HG03565 (cell line): ENCODE measurements around the gene BCAS3.
"Not testable (repeated sequence)": the region's sequence is repeated elsewhere in the genome, so short reads cannot be mapped to it uniquely, and the experiment has no call there.

Source experiments
- ATAC-seq: cut with Tn5 transposase; IDR thresholded peaks from one replicate; pipeline ENCODE4 v1.9.1; 2021; ENCODE audit warnings: mild to moderate bottlenecking, moderate library complexity; ENCODE audit not compliant: unreplicated experiment

The BCAS3 gene

DNA sequence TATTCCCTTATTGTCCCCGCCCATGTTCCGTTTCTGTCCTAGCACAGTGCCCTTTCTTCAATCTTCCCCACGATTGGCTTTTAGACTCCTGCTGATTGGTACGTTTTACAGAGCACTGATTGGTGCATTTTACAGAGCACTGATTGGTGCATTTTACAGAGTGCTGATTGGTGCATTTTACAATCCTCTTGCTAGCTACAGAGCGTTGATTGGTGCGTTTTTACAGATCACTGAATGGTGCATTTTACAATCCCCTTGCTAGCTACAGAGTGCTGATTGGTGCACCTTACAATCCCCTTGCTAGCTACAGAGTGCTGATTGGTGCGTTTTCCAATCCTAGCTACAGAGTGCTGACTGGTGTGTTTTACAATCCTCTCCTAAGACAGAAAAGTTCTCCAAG lies 3.0 kb upstream of the BCAS3 start:
- ATAC-seq: not testable (repeated sequence)

DNA sequence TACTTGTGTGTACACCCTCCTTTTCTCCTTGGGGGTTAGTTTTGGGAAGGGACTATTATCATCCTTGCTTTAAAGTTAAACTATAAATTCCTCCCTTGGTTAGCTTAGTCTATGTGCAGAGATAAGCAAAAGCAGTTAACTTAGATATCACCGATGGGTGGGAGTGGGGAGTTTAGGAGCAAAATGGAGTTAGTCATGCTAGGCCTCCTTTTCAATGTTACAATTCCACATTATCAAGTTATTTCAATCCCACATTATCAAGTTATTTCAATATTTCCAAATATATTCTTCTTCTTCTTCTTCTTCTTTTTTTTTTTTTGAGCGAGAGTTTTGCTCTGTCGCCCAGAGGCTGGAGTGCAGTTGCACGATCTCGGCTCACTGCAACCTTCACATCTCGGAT lies 1.7 kb upstream of the BCAS3 start:
- no peak for ATAC-seq

GRCh38 chr17:60676758-60677307 lies 818 bp upstream of the BCAS3 start:
- no peak for ATAC-seq

GRCh38 chr17:60678118-60678444 lies 430 bp downstream of the BCAS3 start:
- no peak for ATAC-seq

DNA sequence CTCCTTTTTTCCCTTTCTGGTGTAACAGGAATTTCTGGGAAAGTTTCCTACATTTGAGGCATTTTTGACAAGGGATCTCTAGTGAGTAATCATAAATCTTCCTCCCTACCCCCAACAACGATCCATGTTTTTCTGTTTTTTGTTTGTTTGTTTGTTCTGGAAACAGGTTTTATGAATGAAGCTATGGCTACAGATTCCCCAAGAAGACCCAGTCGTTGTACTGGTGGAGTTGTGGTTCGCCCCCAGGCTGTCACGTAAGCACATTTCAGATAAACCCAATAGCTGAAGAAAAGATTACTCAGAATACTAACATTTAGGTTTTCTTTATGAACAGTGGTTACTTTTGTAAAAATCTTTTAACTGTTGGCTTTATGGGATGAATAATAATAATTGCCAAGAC lies 1.6 kb downstream of the BCAS3 start:
- ATAC-seq: no peak

DNA sequence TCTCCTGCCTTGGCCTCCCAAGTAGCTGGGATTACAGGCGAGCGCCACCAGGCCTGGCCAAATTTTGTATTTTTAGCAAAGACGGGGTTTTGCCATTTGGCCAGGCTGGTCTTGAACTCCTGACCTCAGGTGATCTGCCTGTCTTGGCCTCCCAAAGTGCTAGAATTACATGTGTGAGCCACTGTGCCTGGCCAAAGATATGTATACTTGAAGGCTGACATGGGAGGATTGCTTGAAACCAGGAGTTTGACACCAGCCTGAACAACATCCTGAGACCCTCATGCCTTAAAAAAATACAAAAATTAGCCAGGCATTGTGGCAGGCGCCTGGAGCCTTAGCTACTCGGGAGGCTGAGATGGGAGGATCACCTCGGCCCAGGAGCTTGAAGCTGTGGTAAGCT lies 3.1 kb downstream of the BCAS3 start:
- no peak for ATAC-seq

- ATAC-seq: no peak
Measured at GRCh38 chr17:60685437-60685836, 7.8 kb downstream of the BCAS3 start.

GRCh38 chr17:60695960-60696359 lies 18.3 kb downstream of the BCAS3 start:
- no peak for ATAC-seq

DNA sequence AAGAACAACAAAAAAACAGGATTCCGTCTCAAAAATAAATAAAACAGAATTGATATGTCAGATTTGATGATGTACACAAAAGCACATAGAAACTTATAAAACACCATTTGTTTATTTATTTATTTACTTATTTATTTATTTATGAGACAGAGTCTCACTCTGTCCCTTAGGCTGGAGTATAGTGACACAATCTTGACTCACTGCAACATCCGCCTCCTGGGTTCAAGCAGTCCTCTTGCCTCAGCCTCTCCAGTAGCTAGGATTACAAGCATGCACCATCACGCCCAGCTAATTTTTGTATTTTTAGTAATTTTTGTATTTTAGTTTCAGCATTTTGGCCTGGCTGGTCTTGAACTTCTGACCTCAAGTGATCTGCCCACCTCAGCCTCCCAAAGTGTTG lies 21.4 kb downstream of the BCAS3 start:
- no peak for ATAC-seq

DNA sequence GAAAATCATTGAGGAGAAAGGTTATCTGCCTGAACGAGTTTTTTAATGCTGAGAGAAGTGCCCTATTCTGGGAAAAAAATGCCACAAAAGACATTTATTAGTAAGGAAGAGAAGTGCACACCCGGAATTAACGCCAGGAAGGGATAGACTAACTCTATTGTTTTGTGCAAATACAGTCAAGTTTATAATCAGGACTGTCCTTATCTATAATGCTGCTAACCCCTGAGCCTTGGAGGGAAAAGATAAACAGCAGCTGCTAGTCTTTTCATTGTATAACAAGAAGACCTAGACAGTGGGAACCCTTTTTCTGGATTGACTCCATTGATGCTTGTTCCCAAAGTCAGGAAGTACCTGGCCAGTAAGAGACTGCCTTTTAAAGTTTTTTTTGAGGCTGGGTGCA lies 26.5 kb downstream of the BCAS3 start:
- ATAC-seq: no peak

DNA sequence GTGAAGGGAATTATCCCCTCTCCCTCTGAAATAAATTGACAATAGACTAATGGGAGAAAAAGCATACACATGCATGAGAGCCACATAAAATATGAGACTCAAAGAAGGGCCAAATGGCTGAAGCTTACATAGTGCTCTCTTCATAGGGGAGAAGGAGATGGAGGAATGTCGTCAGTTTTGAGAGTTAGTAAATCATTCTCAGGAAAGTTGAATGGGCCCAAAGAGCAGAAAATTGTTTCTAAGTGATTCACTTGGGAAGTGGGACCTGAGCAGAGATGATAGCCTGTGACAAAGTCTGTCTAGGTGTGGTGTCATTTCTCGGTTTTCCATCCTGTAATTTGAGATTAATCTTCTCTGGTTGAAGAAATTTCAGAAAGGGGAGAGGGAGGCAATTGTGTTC lies 35.0 kb downstream of the BCAS3 start:
- no peak for ATAC-seq

DNA sequence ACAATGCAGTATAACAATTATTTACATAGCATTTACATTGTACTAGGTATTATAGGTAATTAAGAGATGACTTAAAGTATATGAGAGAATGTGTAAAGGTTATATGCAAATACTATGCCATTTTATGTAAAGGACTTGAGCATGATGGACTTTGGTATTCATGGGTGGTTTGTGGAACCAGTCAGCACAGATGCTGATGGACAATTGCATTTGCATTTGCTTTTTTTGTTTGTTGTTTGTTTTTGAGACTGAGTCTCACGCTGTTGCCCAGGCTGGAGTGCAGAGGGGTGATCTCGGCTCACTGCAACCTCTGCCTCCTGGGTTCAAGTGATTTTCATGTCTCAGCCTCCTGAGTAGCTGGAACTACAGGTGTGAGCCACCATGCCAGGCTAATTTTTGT lies 36.0 kb downstream of the BCAS3 start:
- ATAC-seq: no peak

DNA sequence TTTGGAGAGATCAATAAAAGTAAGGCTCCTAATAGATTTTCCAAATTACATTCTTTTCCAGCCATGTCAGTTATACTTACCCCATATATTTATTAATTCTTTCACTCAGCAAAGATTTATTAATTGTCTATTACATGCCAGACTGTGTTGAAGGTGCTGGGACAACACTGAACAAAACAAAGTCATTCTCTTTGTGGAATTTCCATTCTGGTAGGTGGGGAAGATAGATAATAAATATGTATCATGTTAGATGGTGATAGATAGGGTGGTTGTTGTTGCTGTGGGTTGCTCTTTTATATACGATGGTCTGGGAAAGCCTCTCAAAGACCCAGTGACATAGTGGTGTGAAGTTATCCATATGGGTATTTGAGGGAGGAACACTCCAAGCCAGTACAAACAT lies 39.1 kb downstream of the BCAS3 start:
- no peak for ATAC-seq

DNA sequence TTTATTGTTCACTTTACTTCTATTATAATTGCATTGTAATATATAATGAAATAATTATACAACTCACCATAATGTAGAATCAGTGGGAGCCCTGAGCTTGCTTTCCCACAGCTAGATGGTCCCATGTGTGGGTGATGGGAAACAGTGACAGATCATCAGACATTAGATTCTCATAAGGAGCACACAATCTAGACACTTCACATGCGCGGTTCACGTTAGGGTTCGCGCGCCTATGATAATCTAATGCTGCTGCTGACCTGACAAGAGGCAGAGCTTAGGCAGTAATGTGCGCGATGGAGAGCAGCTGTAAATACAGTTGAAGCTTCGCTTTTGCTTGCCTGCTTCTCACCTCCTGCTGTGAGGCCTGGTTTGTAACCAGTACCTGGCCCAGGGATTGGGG lies 40.2 kb downstream of the BCAS3 start:
- ATAC-seq: no peak

DNA sequence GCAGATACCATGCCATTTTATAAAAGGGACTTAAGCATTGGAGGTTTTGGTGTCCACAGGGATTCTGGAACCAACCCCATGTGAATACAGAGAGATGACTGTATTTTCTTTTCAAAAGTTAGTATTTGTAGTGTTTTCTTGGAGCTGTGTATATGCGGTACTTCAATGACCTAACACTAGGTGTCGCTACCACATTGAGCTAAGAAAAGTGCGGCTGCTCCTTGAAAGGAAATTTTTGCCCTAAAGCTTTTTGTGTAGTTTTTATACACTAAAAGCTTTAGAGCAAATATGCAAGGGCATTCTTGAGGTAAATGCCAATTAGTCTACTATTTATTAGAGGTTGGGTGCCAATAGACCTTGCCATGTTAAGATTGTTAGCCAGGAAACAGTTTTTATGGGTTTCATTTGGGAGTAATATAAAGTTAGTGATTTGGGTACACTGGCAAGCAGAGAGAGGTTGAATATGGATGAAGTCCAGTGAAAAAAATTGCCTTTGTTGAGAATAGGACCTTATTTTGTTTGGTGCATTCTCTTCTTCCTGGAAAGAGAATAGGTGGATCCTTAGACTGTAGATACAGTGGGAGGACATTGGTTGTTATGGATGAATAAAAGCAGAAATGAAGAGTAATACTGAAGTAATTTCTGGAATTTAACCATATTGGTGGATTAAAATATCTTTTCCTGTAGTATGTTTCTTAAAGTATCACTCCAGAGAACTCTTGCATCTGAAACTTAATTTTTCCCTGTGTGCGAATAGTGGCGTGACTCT lies 43.3 kb downstream of the BCAS3 start:
- ATAC-seq: no peak

DNA sequence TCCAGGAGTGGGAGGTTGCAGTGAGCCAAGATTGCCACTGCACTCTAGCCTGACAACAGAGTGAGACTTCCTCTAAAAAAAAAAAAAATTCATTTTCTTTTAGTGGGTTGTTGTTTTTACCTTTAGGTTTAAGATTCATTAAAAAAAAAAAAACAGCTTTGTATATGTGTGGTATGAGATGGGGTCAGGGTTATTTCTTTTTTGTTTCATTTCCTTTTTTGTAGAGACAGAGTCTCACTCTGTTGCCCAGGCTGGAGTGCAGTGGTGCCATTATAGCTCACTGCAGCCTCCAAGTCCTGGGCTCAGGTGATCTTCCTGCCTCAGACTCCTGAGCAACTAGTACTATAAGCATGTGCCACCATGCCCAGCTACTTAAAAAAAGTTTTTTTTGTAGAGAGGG lies 47.0 kb downstream of the BCAS3 start:
- ATAC-seq: peak; percentile 38

DNA sequence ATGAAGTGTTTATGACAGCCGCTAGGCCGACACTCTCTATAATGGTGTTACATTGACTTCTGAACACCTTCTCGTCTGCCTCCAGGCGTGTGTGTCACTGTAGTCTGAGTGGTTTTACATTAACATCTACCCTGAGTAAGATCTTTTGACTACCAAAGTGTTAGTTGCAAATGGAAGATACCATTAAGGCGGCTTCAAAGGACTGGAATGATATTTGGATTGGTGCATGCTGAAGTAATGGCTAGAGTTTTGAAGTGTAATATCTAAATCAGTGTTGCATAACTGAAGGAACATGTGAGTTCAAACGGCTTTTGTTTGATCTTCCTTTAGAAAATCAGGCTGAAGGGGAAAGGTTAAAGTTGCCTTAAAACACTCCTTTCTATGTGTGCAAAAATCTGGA lies 52.2 kb downstream of the BCAS3 start:
- no peak for ATAC-seq

- no peak for ATAC-seq
Measured at GRCh38 chr17:60730273-60730672, 52.6 kb downstream of the BCAS3 start.

DNA sequence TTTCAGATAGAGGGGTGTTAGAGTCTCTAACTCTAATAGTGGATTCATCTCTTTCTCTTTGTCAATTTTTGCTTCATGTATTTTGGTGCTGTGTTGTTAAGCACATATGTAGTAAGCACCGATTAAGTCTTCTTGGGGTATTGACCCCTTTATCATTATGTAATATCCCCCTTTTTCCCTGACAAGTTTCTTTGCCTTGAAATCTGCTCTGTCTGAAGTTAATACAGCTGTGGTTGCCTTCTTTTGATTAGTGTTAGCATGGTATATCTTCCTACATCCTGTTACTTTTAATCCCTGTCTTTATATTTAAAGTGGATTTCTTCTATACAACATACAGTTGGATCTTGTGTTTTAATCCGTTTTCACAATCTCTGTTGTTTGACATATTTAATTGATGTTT lies 60.6 kb downstream of the BCAS3 start:
- ATAC-seq: no peak

DNA sequence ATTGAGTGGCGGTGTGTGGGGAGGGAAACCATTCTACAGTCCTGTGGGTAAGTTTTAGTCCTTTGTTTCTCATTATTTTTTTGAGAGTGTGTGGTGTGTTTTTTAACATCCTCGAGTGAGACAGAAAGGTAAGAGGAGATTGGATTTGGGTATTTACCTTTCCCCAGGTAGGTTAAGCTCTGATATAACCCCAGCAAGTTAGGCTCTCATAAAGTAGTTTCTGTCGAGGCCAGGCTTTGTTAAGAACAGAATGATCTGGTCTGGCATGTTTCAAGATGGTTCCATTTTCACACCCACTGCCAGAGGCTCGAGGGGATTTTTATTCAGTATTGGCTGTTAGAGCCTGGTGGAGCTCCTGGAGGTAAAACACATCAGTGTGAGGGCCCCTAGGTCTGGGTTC lies 62.9 kb downstream of the BCAS3 start:
- no peak for ATAC-seq

GRCh38 chr17:60741031-60741430 lies 63.4 kb downstream of the BCAS3 start:
- ATAC-seq: no peak

DNA sequence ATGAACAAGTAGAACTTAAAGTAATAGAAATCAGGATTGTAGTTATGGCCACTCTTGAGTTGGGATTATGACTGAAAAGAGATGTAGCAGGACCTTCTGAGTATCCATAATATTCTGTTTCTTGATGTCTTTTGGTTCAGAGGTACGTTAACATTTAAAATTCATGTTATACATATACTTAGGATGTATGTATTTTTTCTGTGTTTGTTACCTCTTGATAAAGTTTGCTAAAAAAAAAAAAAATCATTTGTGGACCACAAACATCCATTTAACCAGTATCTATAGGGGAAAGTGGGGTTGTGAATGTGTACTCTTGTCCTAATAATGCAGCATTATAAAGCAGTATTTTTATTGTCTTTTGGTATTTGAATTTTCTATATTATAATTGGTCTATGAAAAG lies 65.6 kb downstream of the BCAS3 start:
- no peak for ATAC-seq

- no peak for ATAC-seq
Measured at GRCh38 chr17:60743799-60744198, 66.1 kb downstream of the BCAS3 start.
